HepG2 (cell line): ENCODE measurements around the gene PRDX5. TPM values are rescaled to one million over a fixed set of nuclear protein-coding genes. Genes with fewer than 3 reads are reported as not detected.

Experiments
- BRCA1 ChIP-seq: sonication (generic); formaldehyde crosslinking; IDR thresholded peaks from 2 replicates; pipeline ENCODE4 v1.4.0; 2020; ENCODE audit warnings: missing genetic modification reagents
- CBX2 ChIP-seq, 2 experiments: fragments of 200-600 bp in 1 of 2; sonication (generic); formaldehyde crosslinking in 1 of 2; IDR thresholded peaks; 2 replicates each; pipeline versions ENCODE4 v1.7.0 to v1.8.1; 2018 to 2022; ENCODE audit warnings: low read depth in 2 of 2, low read length in 1 of 2, mild to moderate bottlenecking in 1 of 2, missing genetic modification reagents in 1 of 2
- GPN1 ChIP-seq: sonication (generic); formaldehyde crosslinking; IDR thresholded peaks from 2 replicates; pipeline ENCODE4 v1.5.1; 2020; ENCODE audit warnings: missing genetic modification reagents, borderline replicate concordance
- GRHL1 ChIP-seq: sonication (generic); formaldehyde crosslinking; conservative IDR thresholded peaks from 2 replicates; pipeline ENCODE4 v1.8.0; 2022; ENCODE audit warnings: missing genetic modification reagents
- HNRNPH1 ChIP-seq: fragments of 200-400 bp; formaldehyde crosslinking; optimal IDR thresholded peaks from 2 replicates; pipeline ENCODE3; 2017; ENCODE audit warnings: mild to moderate bottlenecking, low read depth, low read length
- HOXA7 ChIP-seq: sonication (generic); formaldehyde crosslinking; IDR thresholded peaks from 2 replicates; pipeline ENCODE4 v1.8.1; 2022; ENCODE audit warnings: mild to moderate bottlenecking, missing genetic modification reagents, moderate library complexity
- IKZF1 ChIP-seq: fragments of 450-650 bp; IDR thresholded peaks from 2 replicates; pipeline ENCODE4 v1.7.1; 2016
- JUNB ChIP-seq: sonication (generic); formaldehyde crosslinking; IDR thresholded peaks from 2 replicates; pipeline ENCODE4 v1.8.0; 2022; ENCODE audit warnings: missing genetic modification reagents, mild to moderate bottlenecking, borderline replicate concordance
- KDM4B ChIP-seq: sonication (generic); formaldehyde crosslinking; IDR thresholded peaks from 2 replicates; pipeline ENCODE4 v1.4.0; 2020; ENCODE audit warnings: missing genetic modification reagents
- MED13 ChIP-seq: sonication (generic); formaldehyde crosslinking; IDR thresholded peaks from 2 replicates; pipeline ENCODE4 v1.5.0; 2020; ENCODE audit warnings: missing genetic modification reagents
- MTF2 ChIP-seq: sonication (generic); formaldehyde crosslinking; IDR thresholded peaks from 2 replicates; pipeline ENCODE4 v1.5.0; 2020; ENCODE audit warnings: missing genetic modification reagents, borderline replicate concordance
- MXD1 ChIP-seq: sonication (generic); formaldehyde crosslinking; IDR thresholded peaks from 2 replicates; pipeline ENCODE4 v1.4.0; 2020; ENCODE audit warnings: mild to moderate bottlenecking, missing genetic modification reagents
- NAIF1 ChIP-seq: sonication (generic); formaldehyde crosslinking; IDR thresholded peaks from 2 replicates; pipeline ENCODE4 v1.5.0; 2020; ENCODE audit warnings: mild to moderate bottlenecking, missing genetic modification reagents, borderline replicate concordance
- PHF20 ChIP-seq: sonication (generic); formaldehyde crosslinking; IDR thresholded peaks from 2 replicates; pipeline ENCODE4 v1.5.0; 2020; ENCODE audit warnings: mild to moderate bottlenecking, missing genetic modification reagents
- POLR2A ChIP-seq, 2 experiments: IDR thresholded peaks; 2 replicates each; pipeline ENCODE4 v1.6.1; 2011; ENCODE audit warnings: low read depth in 2 of 2, low read length in 2 of 2, mild to moderate bottlenecking in 1 of 2, moderate library complexity in 1 of 2; ENCODE audit not compliant: insufficient read depth in 1 of 2
- RXRB ChIP-seq: IDR thresholded peaks from 2 replicates; pipeline ENCODE4 v1.6.1; 2016; ENCODE audit warnings: borderline replicate concordance, missing genetic modification reagents, missing compliant biosample characterization
- SRF ChIP-seq: IDR thresholded peaks from 2 replicates; pipeline ENCODE4 v1.6.1; 2011; ENCODE audit warnings: mild to moderate bottlenecking, low read depth, low read length, moderate library complexity
- TBX2 ChIP-seq: sonication (generic); formaldehyde crosslinking; IDR thresholded peaks from 2 replicates; pipeline ENCODE4 v1.5.0; 2020; ENCODE audit warnings: missing genetic modification reagents, mild to moderate bottlenecking, borderline replicate concordance
- ZMYM4 ChIP-seq: sonication (generic); formaldehyde crosslinking; IDR thresholded peaks from 2 replicates; pipeline ENCODE4 v1.8.1; 2023; ENCODE audit warnings: mild to moderate bottlenecking, missing genetic modification reagents
- ZNF276 ChIP-seq: sonication (generic); formaldehyde crosslinking; IDR thresholded peaks from 2 replicates; pipeline ENCODE4 v1.4.0; 2020; ENCODE audit warnings: mild to moderate bottlenecking, low read depth, missing genetic modification reagents
- ZNF607 ChIP-seq: sonication (generic); formaldehyde crosslinking; IDR thresholded peaks from 2 replicates; pipeline ENCODE4 v1.5.1; 2020; ENCODE audit warnings: missing genetic modification reagents, mild to moderate bottlenecking, borderline replicate concordance
- ZNF670 ChIP-seq: sonication (generic); formaldehyde crosslinking; IDR thresholded peaks from 2 replicates; pipeline ENCODE4 v1.8.0; 2022; ENCODE audit warnings: mild to moderate bottlenecking, missing genetic modification reagents, borderline replicate concordance
- ZNF747 ChIP-seq: sonication (generic); formaldehyde crosslinking; IDR thresholded peaks from 2 replicates; pipeline ENCODE4 v1.8.1; 2023; ENCODE audit warnings: missing genetic modification reagents, mild to moderate bottlenecking, borderline replicate concordance
- ZNF790 ChIP-seq: sonication (generic); formaldehyde crosslinking; IDR thresholded peaks from 2 replicates; pipeline ENCODE4 v1.8.0; 2022; ENCODE audit warnings: missing genetic modification reagents, mild to moderate bottlenecking, borderline replicate concordance
- polyA plus RNA-seq, 8 experiments: library from polyadenylated mRNA; depleted of rRNA in 3 of 8; stranded (reverse) in 7 of 8; unstranded in 1 of 8; fragments of >200 nt; fragmentation: Illumina TruSeq in 4 of 8; extraction: Trizol in 4 of 8; gene quantifications; 2 replicates each; pipeline versions ENCODE4 v1.2.1 to v1.2.3, GENCODE V29; 2011 to 2016; ENCODE audit warnings: low read depth in 4 of 8, missing spikeins in 1 of 8, mixed read lengths in 1 of 8; ENCODE audit not compliant: insufficient read depth in 1 of 8
- total RNA-seq, 5 experiments: library from RNA; depleted of rRNA; stranded (reverse); fragments of >200 nt; fragmentation: Illumina TruSeq; extraction: Trizol; gene quantifications; 2 replicates each; pipeline ENCODE4 v1.2.3, GENCODE V29; 2016; ENCODE audit warnings: low read depth in 1 of 5
- TF ChIP-seq, protein P1 (sequence below): sonication (generic); formaldehyde crosslinking; IDR thresholded peaks from 2 replicates; pipeline ENCODE4 v1.4.0; 2020; ENCODE audit warnings: missing genetic modification reagents, borderline replicate concordance

PRDX5 gene
- total and polyA plus RNA-seq, 2 of the 13 experiments (the other 11 are each of a cell fraction or from before 2014, with no cell fraction given): 215 to 311 TPM

DNA sequence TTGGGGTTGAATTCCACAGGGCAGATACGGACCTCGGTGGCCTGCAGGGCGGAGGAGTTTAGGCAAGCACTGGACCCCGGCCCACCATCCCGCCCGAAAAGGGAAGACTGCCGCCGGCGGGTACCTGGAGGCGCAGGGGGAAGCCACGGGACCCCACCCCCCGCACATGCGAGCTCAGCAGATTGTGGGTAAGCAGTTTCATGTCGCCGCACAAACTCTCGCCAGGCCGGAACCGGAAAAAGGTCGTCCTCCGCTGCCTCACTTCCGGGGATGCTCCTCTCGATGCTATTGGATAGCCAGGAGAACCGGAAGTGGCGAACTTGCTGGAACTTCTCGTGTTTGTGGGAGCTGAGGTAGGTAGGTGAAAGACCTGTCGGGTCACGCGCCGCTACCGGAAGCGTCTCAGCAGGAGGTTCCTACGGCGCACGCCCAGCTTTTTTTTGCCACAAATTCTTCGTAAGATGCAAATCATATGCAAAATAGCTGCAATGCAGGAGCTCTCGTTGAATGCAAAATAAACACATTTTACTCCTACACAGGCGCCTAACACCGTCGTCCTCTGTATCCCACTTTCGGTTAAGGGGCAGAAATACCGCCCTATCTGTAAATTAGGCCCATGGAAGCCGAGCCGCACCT, 478 bp upstream of the PRDX5 start, which contains the start of gene TRMT112 (continued):
- TF ChIP-seq ZNF276 (CRISPR knock-in tag): no peak
- TF ChIP-seq, protein P1, sequence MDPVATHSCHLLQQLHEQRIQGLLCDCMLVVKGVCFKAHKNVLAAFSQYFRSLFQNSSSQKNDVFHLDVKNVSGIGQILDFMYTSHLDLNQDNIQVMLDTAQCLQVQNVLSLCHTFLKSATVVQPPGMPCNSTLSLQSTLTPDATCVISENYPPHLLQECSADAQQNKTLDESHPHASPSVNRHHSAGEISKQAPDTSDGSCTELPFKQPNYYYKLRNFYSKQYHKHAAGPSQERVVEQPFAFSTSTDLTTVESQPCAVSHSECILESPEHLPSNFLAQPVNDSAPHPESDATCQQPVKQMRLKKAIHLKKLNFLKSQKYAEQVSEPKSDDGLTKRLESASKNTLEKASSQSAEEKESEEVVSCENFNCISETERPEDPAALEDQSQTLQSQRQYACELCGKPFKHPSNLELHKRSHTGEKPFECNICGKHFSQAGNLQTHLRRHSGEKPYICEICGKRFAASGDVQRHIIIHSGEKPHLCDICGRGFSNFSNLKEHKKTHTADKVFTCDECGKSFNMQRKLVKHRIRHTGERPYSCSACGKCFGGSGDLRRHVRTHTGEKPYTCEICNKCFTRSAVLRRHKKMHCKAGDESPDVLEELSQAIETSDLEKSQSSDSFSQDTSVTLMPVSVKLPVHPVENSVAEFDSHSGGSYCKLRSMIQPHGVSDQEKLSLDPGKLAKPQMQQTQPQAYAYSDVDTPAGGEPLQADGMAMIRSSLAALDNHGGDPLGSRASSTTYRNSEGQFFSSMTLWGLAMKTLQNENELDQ: no peak
- no peak for TF ChIP-seq HOXA7
- no peak for TF ChIP-seq GRHL1
- TF ChIP-seq PHF20: peak; percentile 78
- peak; percentile 64; the same call in 1 of the 2 replicates for TF ChIP-seq BRCA1 (CRISPR knock-in tag)
- no peak for TF ChIP-seq HNRNPH1
- TF ChIP-seq IKZF1: no peak
- no peak for TF ChIP-seq JUNB (CRISPR knock-in tag)
- no peak for TF ChIP-seq ZNF790 (CRISPR knock-in tag)
- peak; percentile 43; the same call in 1 of the 2 replicates for TF ChIP-seq ZNF607 (CRISPR knock-in tag)
- no peak for TF ChIP-seq SRF
- TF ChIP-seq GPN1 (CRISPR knock-in tag): no peak
- no peak for TF ChIP-seq CBX2 (IDR thresholded peaks at IDR 0.05; ENCODE audit: low read depth, low read length)
- no peak for TF ChIP-seq CBX2 (CRISPR knock-in tag; IDR thresholded peaks at IDR 0.05; ENCODE audit: low read depth)
- TF ChIP-seq NAIF1 (CRISPR knock-in tag): no peak; the same call in 1 of the 2 replicates
- peak; percentile 64; the same call in 1 of the 2 replicates for TF ChIP-seq ZNF670 (CRISPR knock-in tag)
- peak; percentile 72; the same call in 1 of the 2 replicates for TF ChIP-seq ZNF747 (CRISPR knock-in tag)
- TF ChIP-seq TBX2: peak; percentile 51
- TF ChIP-seq MXD1 (CRISPR knock-in tag): peak; percentile 77
- no peak for TF ChIP-seq KDM4B (CRISPR knock-in tag)
- TF ChIP-seq POLR2A (IDR thresholded peaks at IDR 0.05; ENCODE audit: insufficient read depth in 1 of 2, low read depth in 2 of 2, low read length in 2 of 2): peak; percentile 74 to 89
- TF ChIP-seq MTF2 (CRISPR knock-in tag): no peak
- TF ChIP-seq RXRB (CRISPR knock-in tag): peak; percentile 52
- TF ChIP-seq MED13 (CRISPR knock-in tag): peak; percentile 81; the same call in 1 of the 2 replicates
- peak; percentile 44 for TF ChIP-seq ZMYM4 (CRISPR knock-in tag)
